Erythroblast (primary cell): ENCODE data around the gene HDAC3.

Experiments
- GATA1 ChIP-seq: IDR thresholded peaks from 2 replicates; pipeline ENCODE4 v1.6.1; 2011; ENCODE audit warnings: low read depth, mild to moderate bottlenecking, control low read depth, low read length, moderate library complexity
- POLR2A ChIP-seq: IDR thresholded peaks from 2 replicates; pipeline ENCODE4 v1.6.1; 2011; ENCODE audit warnings: mild to moderate bottlenecking, low read length

DNA sequence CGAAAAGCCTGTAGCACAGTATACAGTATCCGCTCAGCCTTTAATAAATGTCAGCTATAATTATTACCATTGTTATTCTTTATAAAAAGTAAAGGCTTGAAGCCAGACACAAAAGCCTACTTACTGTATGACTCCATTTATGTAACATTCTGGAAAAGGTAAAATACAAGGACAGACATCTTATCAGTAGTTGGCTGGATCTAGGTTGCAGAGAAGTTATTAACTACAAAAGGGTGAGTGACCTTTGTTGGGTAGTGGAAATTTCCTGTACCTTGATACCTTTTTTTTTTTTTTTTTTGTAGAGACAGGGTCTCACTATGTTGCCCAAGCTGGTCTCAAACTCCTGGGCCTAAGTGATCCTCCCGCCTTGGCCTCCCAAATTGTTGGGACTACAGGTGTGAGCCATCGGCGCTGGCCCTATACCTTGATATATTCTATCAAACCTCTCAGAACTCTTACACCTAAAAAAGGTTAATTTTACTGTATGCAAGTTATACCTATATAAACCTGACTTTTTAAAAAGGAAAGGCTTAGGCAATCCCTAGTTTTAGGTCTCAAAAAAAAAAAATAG lies 6.0 kb downstream of the HDAC3 start:
- TF ChIP-seq POLR2A (no peak), GATA1 (no peak)
